Measurements from ENCODE around the gene C19orf85. TPM values are rescaled to one million over a fixed set of nuclear protein-coding genes. Genes with fewer than 3 reads are reported as not detected.
A peak's percentile ranks its signal among the peaks of the same experiment; 100 is the strongest.

The C19orf85 gene
- total and polyA plus RNA-seq, 10 of the 15 experiments (the other 5 are each of a cell fraction or from before 2014, with no cell fraction given): not detected

DNA sequence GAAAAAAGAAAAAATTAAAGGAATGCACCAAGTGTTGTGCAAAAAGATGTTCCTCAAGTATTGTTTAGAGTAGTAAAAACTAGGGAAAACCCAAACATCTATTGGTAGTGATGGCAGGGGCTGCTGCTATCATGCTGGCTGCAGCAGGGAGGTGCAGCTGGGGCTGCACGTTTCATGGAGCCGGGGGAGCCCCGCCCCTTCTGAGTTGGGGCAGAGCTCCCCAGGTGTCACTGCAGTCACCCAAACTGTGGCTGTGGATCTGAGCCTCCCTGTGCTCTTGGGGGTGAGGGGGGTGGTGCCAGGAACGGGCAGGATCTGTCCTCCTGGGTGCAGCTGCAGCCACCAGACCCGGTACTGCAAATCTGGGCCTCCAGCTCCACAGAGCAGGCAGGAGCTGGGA, 45.4 kb downstream of the C19orf85 start (continued):
- TF ChIP-seq MEF2A (IDR thresholded peaks at IDR 0.05; ENCODE audit: insufficient read depth, low read depth, low read length) (no peak), IRF4 (IDR thresholded peaks at IDR 0.05; ENCODE audit: low read depth, low read length) (no peak)

- FAIRE-seq (peak; percentile 94), ATAC-seq (peak; percentile 89), DNase-seq (ENCODE audit: low read depth, low spot score) (no peak)
- POLR2A ChIA-PET: no interaction called here
- in situ Hi-C loops (cut with MboI) (loop anchor here (5.0 kb wide), 2 partner anchors 206 to 276 kb away; no protein-coding TSS in a partner anchor), intact Hi-C loops (cut with micrococcal nuclease; ENCODE audit: unreplicated experiment) (loop anchor here (1.0 to 2.0 kb wide), 3 partner anchors 125 to 277 kb away; no protein-coding TSS in a partner anchor)
- BruUV-seq (replicated peaks): no TSS peak
- Histone ChIP-seq H2AFZ (ENCODE audit: control insufficient read depth, low read depth, low read length) (no peak overlapping the region), H3K4me3 (no peak overlapping the region), H3K36me3 (ENCODE audit: control insufficient read depth in 2 of 2, insufficient read depth in 2 of 2, low read length in 1 of 2) (no peaks in the 10 kb centered on the region), H3K9me3 (replicated peaks; ENCODE audit: control insufficient read depth, insufficient read depth, low read length) (no peaks in the 10 kb centered on the region; the same call in 2 of the 3 replicates), H3K27ac (ENCODE audit: control insufficient read depth, insufficient read depth) (no peak overlapping the region), H3K27me3 (replicated peaks in 1 of 2; ENCODE audit: control insufficient read depth in 2 of 2, insufficient read depth in 2 of 2, low read length in 1 of 2) (no peaks in the 10 kb centered on the region), H3K79me2 (ENCODE audit: control insufficient read depth, insufficient read depth, low read length) (no peaks in the 10 kb centered on the region), H4K20me1 (ENCODE audit: control insufficient read depth, insufficient read depth) (no peaks in the 10 kb centered on the region), H3K4me1 (ENCODE audit: control insufficient read depth, insufficient read depth, low read length) (no peaks in the 10 kb centered on the region), H3K9ac (ENCODE audit: control insufficient read depth, insufficient read depth, low read length) (no peak overlapping the region), H3K4me2 (ENCODE audit: control insufficient read depth, insufficient read depth) (no peak overlapping the region)
- 16% methylated on average over 7 of the region's 7 CpGs for WGBS (ENCODE audit: insufficient coverage, insufficient replicate concordance, low lambda C conversion rate, missing lambda C conversion rate)
- RAD21 ChIA-PET (ENCODE audit: unreplicated experiment): interaction anchor here (1.2 to 2.2 kb wide), 4 partner anchors 117 to 277 kb away, joined by 4 to 8 read pairs (median 6); no protein-coding TSS in a partner anchor
- SMC1A ChIA-PET (ENCODE audit: uncharacterized antibody, unreplicated experiment): interaction anchor here (1.1 to 1.6 kb wide), 4 partner anchors 117 to 207 kb away, joined by 3 to 4 read pairs (median 4); no protein-coding TSS in a partner anchor
- CTCF ChIA-PET: interaction anchor here (0.7 to 2.0 kb wide), 15 partner anchors 9 to 278 kb away, joined by 3 to 9 read pairs (median 4); partner anchors contain the start of gene KMT5C
- TF ChIP-seq RAD21 (IDR thresholded peaks at IDR 0.05; ENCODE audit: insufficient read depth, low read depth, low read length) (peak; percentile 89), ZNF384 (IDR thresholded peaks at IDR 0.05; ENCODE audit: borderline replicate concordance, low read depth, low read length) (no peak), ATF3 (IDR thresholded peaks at IDR 0.05; ENCODE audit: borderline replicate concordance, extremely low read depth, low read depth, low read length) (no peak), SMC3 (IDR thresholded peaks at IDR 0.05; ENCODE audit: borderline replicate concordance, low read length) (peak; percentile 89), BHLHE40 (IDR thresholded peaks at IDR 0.05; ENCODE audit: borderline replicate concordance in 1 of 2, low read depth in 2 of 2, low read length in 1 of 2) (0 out of 4 replicates have a peak, but pooled peaks of 1 of the 2 experiments have one; percentile 19), BRCA1 (IDR thresholded peaks at IDR 0.05; ENCODE audit: low read depth, low read length) (no peak), TAF1 (IDR thresholded peaks at IDR 0.05; ENCODE audit: borderline replicate concordance, low read depth, low read length) (no peak), TBL1XR1 (IDR thresholded peaks at IDR 0.05; ENCODE audit: low read depth, low read length) (no peak), RAD51 (IDR thresholded peaks at IDR 0.05) (no peak), SIN3A (IDR thresholded peaks at IDR 0.05; ENCODE audit: low read depth, low read length) (no peak), KLF5 (IDR thresholded peaks at IDR 0.05; ENCODE audit: partially characterized antibody) (no peak), NBN (IDR thresholded peaks at IDR 0.05) (no peak), SMAD5 (IDR thresholded peaks at IDR 0.05; ENCODE audit: low read depth) (no peak), IKZF1 (conservative IDR thresholded peaks at IDR 0.05) (0 out of 2 replicates have a peak, but pooled peaks have one; percentile 26), POU2F2 (IDR thresholded peaks at IDR 0.05; ENCODE audit: borderline replicate concordance, low read depth, low read length) (0 out of 3 replicates have a peak, but pooled peaks have one; percentile 10), ZSCAN29 (IDR thresholded peaks at IDR 0.05) (no peak), YY1 (IDR thresholded peaks at IDR 0.05; ENCODE audit: low read depth, low read length) (0 out of 2 replicates have a peak, but pooled peaks have one; percentile 41)
- TF ChIP-seq, protein P1, sequence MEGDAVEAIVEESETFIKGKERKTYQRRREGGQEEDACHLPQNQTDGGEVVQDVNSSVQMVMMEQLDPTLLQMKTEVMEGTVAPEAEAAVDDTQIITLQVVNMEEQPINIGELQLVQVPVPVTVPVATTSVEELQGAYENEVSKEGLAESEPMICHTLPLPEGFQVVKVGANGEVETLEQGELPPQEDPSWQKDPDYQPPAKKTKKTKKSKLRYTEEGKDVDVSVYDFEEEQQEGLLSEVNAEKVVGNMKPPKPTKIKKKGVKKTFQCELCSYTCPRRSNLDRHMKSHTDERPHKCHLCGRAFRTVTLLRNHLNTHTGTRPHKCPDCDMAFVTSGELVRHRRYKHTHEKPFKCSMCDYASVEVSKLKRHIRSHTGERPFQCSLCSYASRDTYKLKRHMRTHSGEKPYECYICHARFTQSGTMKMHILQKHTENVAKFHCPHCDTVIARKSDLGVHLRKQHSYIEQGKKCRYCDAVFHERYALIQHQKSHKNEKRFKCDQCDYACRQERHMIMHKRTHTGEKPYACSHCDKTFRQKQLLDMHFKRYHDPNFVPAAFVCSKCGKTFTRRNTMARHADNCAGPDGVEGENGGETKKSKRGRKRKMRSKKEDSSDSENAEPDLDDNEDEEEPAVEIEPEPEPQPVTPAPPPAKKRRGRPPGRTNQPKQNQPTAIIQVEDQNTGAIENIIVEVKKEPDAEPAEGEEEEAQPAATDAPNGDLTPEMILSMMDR (IDR thresholded peaks at IDR 0.05 in 2 of 3, conservative IDR thresholded peaks at IDR 0.05 in 1 of 3; ENCODE audit: control insufficient read depth in 2 of 3, extremely low read depth in 1 of 3, insufficient read depth in 1 of 3, low read depth in 3 of 3, low read length in 3 of 3): peak; percentile 64 to 88 (median 75)
Observed at GRCh38 chr19:55418185-55418584, 46.4 kb downstream of the C19orf85 start.

All from GM12878 (cell line).